IMR-90 (cell line): ENCODE results near the gene SPATA46. TPM values are rescaled to one million over a fixed set of nuclear protein-coding genes. Genes with fewer than 3 reads are reported as not detected.

Experiments used
- ATAC-seq: fragments of 200-7000 bp; cut with Tn5 transposase; 2 replicates; pipeline ENCODE4 v1.9.1; 2020; ENCODE audit warnings: low read depth, mild to moderate bottlenecking, moderate library complexity
- BruUV-seq: library from RNA; stranded (reverse); fragments of 400-500 nt; replicated peaks from 2 replicates; lab custom pipeline; 2021; lab: Mats Ljungman, UMichigan
- CTCF ChIA-PET: fragments of 300-600 bp; formaldehyde crosslinking; extraction: SDS; loops from one replicate; lab custom pipeline; 2021; ENCODE audit warnings: antibody characterized with exemption; lab: Yijun Ruan, JAX
- POLR2A ChIA-PET: fragments of 300-600 bp; sonication (Branson Sonifier 250); formaldehyde crosslinking; loops from one replicate; lab custom pipeline; 2022; ENCODE audit warnings: antibody characterized with exemption; ENCODE audit not compliant: unreplicated experiment; lab: Charles Lee
- DNase-seq: peaks from one replicate; pipeline ENCODE4 v3.0.0; 2013
- H2AFZ ChIP-seq: replicated peaks from 2 replicates; pipeline ENCODE3; 2013; ENCODE audit warnings: low read length, mild to moderate bottlenecking; ENCODE audit not compliant: poor library complexity
- H2AK5ac ChIP-seq: 2 replicates; pipeline ENCODE4 v1.6.1; 2013; ENCODE audit warnings: low read depth, low read length, inconsistent platforms
- H2AK9ac ChIP-seq: replicated peaks from 2 replicates; pipeline ENCODE3; 2013; ENCODE audit warnings: mild to moderate bottlenecking, low read depth, low read length, moderate library complexity; ENCODE audit not compliant: poor library complexity
- H2BK120ac ChIP-seq: 2 replicates; pipeline ENCODE4 v1.6.1; 2013; ENCODE audit warnings: low read depth, low read length, inconsistent platforms
- H2BK15ac ChIP-seq: 3 replicates; pipeline ENCODE4 v1.6.1; 2013; ENCODE audit warnings: low read depth, low read length, inconsistent platforms
- H2BK20ac ChIP-seq: 2 replicates; pipeline ENCODE4 v1.6.1; 2013; ENCODE audit warnings: low read depth, mild to moderate bottlenecking, inconsistent platforms, low read length, moderate library complexity
- H2BK5ac ChIP-seq: 2 replicates; pipeline ENCODE4 v1.6.1; 2013; ENCODE audit warnings: mild to moderate bottlenecking, low read depth, low read length, inconsistent platforms; ENCODE audit not compliant: poor library complexity, severe bottlenecking
- H3K14ac ChIP-seq: replicated peaks from 2 replicates; pipeline ENCODE4 v1.6.1; 2013; ENCODE audit warnings: low read depth, low read length, inconsistent platforms
- H3K18ac ChIP-seq: 2 replicates; pipeline ENCODE4 v1.6.1; 2013; ENCODE audit warnings: low read depth, low read length, control low read depth
- H3K23ac ChIP-seq: 2 replicates; pipeline ENCODE4 v1.6.1; 2013; ENCODE audit warnings: low read depth, low read length, inconsistent platforms
- H3K27ac ChIP-seq: 2 replicates; pipeline ENCODE4 v1.5.1; 2013; ENCODE audit warnings: mild to moderate bottlenecking, control low read depth, low read length; ENCODE audit not compliant: insufficient read depth
- H3K27me3 ChIP-seq: 2 replicates; pipeline ENCODE4 v1.6.1; 2013; ENCODE audit warnings: low read length; ENCODE audit not compliant: control insufficient read depth, insufficient read depth
- H3K36me3 ChIP-seq: 2 replicates; pipeline ENCODE4 v1.6.1; 2013; ENCODE audit warnings: low read length, mixed read lengths; ENCODE audit not compliant: control insufficient read depth, insufficient read depth
- H3K4ac ChIP-seq: 2 replicates; pipeline ENCODE4 v1.6.1; 2013; ENCODE audit warnings: low read depth, low read length, inconsistent platforms
- H3K4me1 ChIP-seq: 2 replicates; pipeline ENCODE4 v1.6.1; 2013; ENCODE audit warnings: low read length, mixed read lengths; ENCODE audit not compliant: control insufficient read depth, insufficient read depth
- H3K4me2 ChIP-seq: 2 replicates; pipeline ENCODE4 v1.6.1; 2013; ENCODE audit warnings: low read depth, mild to moderate bottlenecking, control low read depth, low read length, moderate library complexity
- H3K4me3 ChIP-seq: 2 replicates; pipeline ENCODE4 v1.5.1; 2013; ENCODE audit warnings: low read depth, mild to moderate bottlenecking, control low read depth, low read length, moderate library complexity; ENCODE audit not compliant: insufficient read depth
- H3K56ac ChIP-seq: 2 replicates; pipeline ENCODE4 v1.6.1; 2013; ENCODE audit warnings: low read length, inconsistent platforms; ENCODE audit not compliant: insufficient read depth; ENCODE audit errors: extremely low read depth
- H3K79me1 ChIP-seq, 2 experiments: 2 replicates each; pipeline ENCODE4 v1.6.1; 2013; ENCODE audit warnings: low read length in 2 of 2, inconsistent platforms in 1 of 2, low read depth in 1 of 2
- H3K9ac ChIP-seq: 2 replicates; pipeline ENCODE4 v1.6.1; 2013; ENCODE audit warnings: low read depth, low read length, control low read depth
- H3K9me1 ChIP-seq: 2 replicates; pipeline ENCODE4 v1.6.1; 2013; ENCODE audit warnings: low read length, inconsistent platforms; ENCODE audit not compliant: insufficient read depth
- H3K9me3 ChIP-seq: 2 replicates; pipeline ENCODE4 v1.6.1; 2013; ENCODE audit warnings: low read length; ENCODE audit not compliant: control insufficient read depth, insufficient read depth
- H4K20me1 ChIP-seq: 2 replicates; pipeline ENCODE4 v1.6.1; 2013; ENCODE audit warnings: low read length, inconsistent platforms; ENCODE audit not compliant: insufficient read depth
- H4K5ac ChIP-seq: 2 replicates; pipeline ENCODE4 v1.6.1; 2013; ENCODE audit warnings: mild to moderate bottlenecking, low read depth, low read length, control low read depth
- H4K8ac ChIP-seq, 2 experiments: 2 replicates each; pipeline ENCODE4 v1.6.1; 2013; ENCODE audit warnings: low read depth in 2 of 2, low read length in 2 of 2, control low read depth in 1 of 2, inconsistent platforms in 1 of 2
- H4K91ac ChIP-seq: 2 replicates; pipeline ENCODE4 v1.6.1; 2013; ENCODE audit warnings: low read depth, low read length, inconsistent platforms; ENCODE audit not compliant: insufficient read depth
- BHLHE40 ChIP-seq: fragments of 150-350 bp; IDR thresholded peaks from 2 replicates; pipeline ENCODE4 v1.6.1; 2016; ENCODE audit warnings: mild to moderate bottlenecking, low read depth, low read length
- CHD1 ChIP-seq: IDR thresholded peaks from 2 replicates; pipeline ENCODE4 v1.6.1; 2012; ENCODE audit warnings: low read depth, low read length, improper control_type of control experiment
- CTCF ChIP-seq: conservative IDR thresholded peaks from 2 replicates; pipeline ENCODE4 v1.5.1; 2012; ENCODE audit warnings: mild to moderate bottlenecking, low read depth, low read length, improper control_type of control experiment
- MAFK ChIP-seq: IDR thresholded peaks from 2 replicates; pipeline ENCODE4 v1.6.1; 2012; ENCODE audit warnings: low read depth, low read length, improper control_type of control experiment
- MAZ ChIP-seq: IDR thresholded peaks from 2 replicates; pipeline ENCODE4 v1.6.1; 2012; ENCODE audit warnings: low read depth, mild to moderate bottlenecking, low read length, improper control_type of control experiment, moderate library complexity, borderline replicate concordance
- MXI1 ChIP-seq: IDR thresholded peaks from 2 replicates; pipeline ENCODE4 v1.6.1; 2012; ENCODE audit warnings: low read depth, mild to moderate bottlenecking, low read length, moderate library complexity, borderline replicate concordance
- NFE2L2 ChIP-seq: fragments of 150-350 bp; IDR thresholded peaks from 2 replicates; pipeline ENCODE4 v1.6.1; 2016; ENCODE audit warnings: low read depth, mild to moderate bottlenecking, low read length
- POLR2A ChIP-seq: IDR thresholded peaks from 2 replicates; pipeline ENCODE4 v1.6.1; 2012; ENCODE audit warnings: mild to moderate bottlenecking, low read depth, low read length
- RAD21 ChIP-seq: IDR thresholded peaks from 2 replicates; pipeline ENCODE4 v1.6.1; 2012; ENCODE audit warnings: low read length, improper control_type of control experiment
- RCOR1 ChIP-seq: IDR thresholded peaks from 2 replicates; pipeline ENCODE4 v1.6.1; 2012; ENCODE audit warnings: mild to moderate bottlenecking, low read length, improper control_type of control experiment; ENCODE audit not compliant: insufficient replicate concordance
- RFX5 ChIP-seq: IDR thresholded peaks from 2 replicates; pipeline ENCODE4 v1.8.0; 2012; ENCODE audit warnings: low read depth, mild to moderate bottlenecking, low read length, moderate library complexity
- SMC3 ChIP-seq: fragments of 150-350 bp; IDR thresholded peaks from 2 replicates; pipeline ENCODE4 v1.6.1; 2016; ENCODE audit warnings: low read depth, mild to moderate bottlenecking, antibody characterized with exemption, low read length, moderate library complexity
- WGBS, 2 experiments: methylation state at CpG; one replicate each; pipeline versions ENCODE4 v1.1.5 to v1.1.7; 2013; ENCODE audit warnings: missing lambda C conversion rate in 2 of 2; ENCODE audit not compliant: insufficient read length in 1 of 2; ENCODE audit errors: extremely low coverage in 2 of 2; 5-methylcytosine and 5-hydroxymethylcytosine counted together
- dilution Hi-C: fragments of 300-500 bp; cut with HindIII; formaldehyde crosslinking; loops from one replicate; pipeline ENCODE4 v1.14.3; 2018; ENCODE audit warnings: low sequenced_read_pairs; ENCODE audit not compliant: unreplicated experiment
- in situ Hi-C: fragments of 300-500 bp; cut with MboI; formaldehyde crosslinking; loops from 3 replicates; pipeline ENCODE4 v1.14.3; 2019; ENCODE audit warnings: low sequenced_read_pairs, inconsistent platforms, mixed read lengths
- intact Hi-C: fragments of 100-400 bp; cut with micrococcal nuclease; formaldehyde crosslinking; loops from 2 replicates; pipeline ENCODE4 v1.10.0; 2022
- polyA plus RNA-seq, 3 experiments: library from polyadenylated mRNA; depleted of rRNA; stranded (reverse); fragments of >200 nt; gene quantifications; 2 replicates each; pipeline ENCODE4 v1.2.3, GENCODE V29; 2012; ENCODE audit warnings: low replicate concordance in 1 of 3
- total RNA-seq: library from RNA; depleted of rRNA; stranded (reverse); fragments of >200 nt; gene quantifications from 2 replicates; pipeline ENCODE4 v1.2.3, GENCODE V29; 2012
- TF ChIP-seq, protein P1 (sequence below): fragments of 150-350 bp; IDR thresholded peaks from 2 replicates; pipeline ENCODE4 v1.6.1; 2017; ENCODE audit warnings: mild to moderate bottlenecking, antibody characterized with exemption, low read length, low read depth
- TF ChIP-seq, protein P2 (sequence below): fragments of 150-350 bp; IDR thresholded peaks from 2 replicates; pipeline ENCODE4 v1.6.1; 2016; ENCODE audit warnings: low read depth, mild to moderate bottlenecking, low read length, moderate library complexity, borderline replicate concordance

Gene SPATA46
- total and polyA plus RNA-seq, 2 of the 4 experiments (the other 2 are of a cell fraction): not detected

DNA sequence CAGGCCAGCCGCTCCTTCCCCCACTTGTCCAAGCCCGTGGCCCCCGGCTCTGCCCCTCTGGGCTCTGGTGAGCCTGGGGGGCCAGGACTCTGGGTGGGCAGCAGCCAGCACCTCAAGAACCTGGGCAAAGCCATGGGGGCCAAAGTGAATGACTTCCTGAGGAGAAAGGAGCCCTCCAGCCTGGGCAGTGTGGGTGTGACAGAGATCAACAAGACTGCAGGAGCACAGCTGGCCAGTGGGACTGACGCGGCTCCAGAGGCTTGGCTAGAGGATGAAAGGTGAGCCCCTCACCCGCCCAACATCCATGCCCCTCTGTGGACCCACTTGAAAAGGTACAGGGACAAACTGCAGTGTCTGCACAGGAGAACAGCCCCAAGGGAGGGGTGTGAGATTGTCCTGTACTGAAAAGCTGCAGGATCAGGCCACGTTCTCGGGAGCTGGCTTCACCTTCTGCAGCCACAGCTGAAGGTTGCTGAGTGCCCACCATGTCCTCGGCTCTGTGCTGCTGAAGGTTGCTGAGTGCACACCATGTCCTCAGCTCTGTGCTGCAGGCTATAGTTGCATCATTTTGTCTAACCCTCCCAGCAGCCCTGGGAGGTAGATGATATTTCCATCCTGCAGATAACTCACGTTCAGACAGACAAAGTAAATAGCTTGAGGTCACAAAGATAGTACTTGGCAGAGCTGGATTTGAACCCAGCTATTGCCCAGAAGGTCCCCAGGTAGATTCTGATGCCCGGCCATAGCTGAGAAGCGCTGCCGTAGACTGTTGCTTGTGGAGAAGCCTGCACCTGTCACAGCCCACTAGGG is 5.5 kb upstream of the SPATA46 start:
- Histone ChIP-seq H2AFZ (no peak overlapping the region), H3K4me3 (no peak overlapping the region), H3K23ac (no peak overlapping the region), H2BK120ac (no peak overlapping the region), H4K20me1 (no peaks in the 10 kb centered on the region), H3K4me2 (no peak overlapping the region), H3K9me3 (no peaks in the 10 kb centered on the region), H2BK15ac (no peak overlapping the region), H2BK20ac (no peak overlapping the region), H3K18ac (no peak overlapping the region), H3K9ac (no peak overlapping the region), H3K36me3 (no peaks in the 10 kb centered on the region), H3K27ac (no peak overlapping the region), H3K27me3 (peaks cover 33% of the 10 kb centered on the region), H3K14ac (no peak overlapping the region), H3K56ac (no peak overlapping the region), H3K4ac (no peak overlapping the region), H4K8ac (no peak overlapping the region), H2AK5ac (no peak overlapping the region), H4K5ac (no peak overlapping the region), H2AK9ac (no peak overlapping the region), H4K91ac (no peak overlapping the region), H3K4me1 (no peaks in the 10 kb centered on the region), H3K79me1 (no peaks in the 10 kb centered on the region), H2BK5ac (no peak overlapping the region), H3K9me1 (no peaks in the 10 kb centered on the region)
- no CpG with 5 or more reads among the region's 13 CpGs for WGBS, 2 experiments
- no TSS peak for BruUV-seq
- intact Hi-C loops: no loop called here
- in situ Hi-C loops: loop anchor here (25.0 kb wide), 1 partner anchor 595 kb away; no protein-coding TSS in a partner anchor
- dilution Hi-C loops: no loop called here
- POLR2A ChIA-PET: no interaction called here
- CTCF ChIA-PET: interaction anchor here (0.5 to 1.4 kb wide), 4 partner anchors 14 to 326 kb away, joined by 3 to 6 read pairs (median 3); no protein-coding TSS in a partner anchor
- DNase-seq (no peak), ATAC-seq (no peak)
- TF ChIP-seq NFE2L2: no peak
- TF ChIP-seq RFX5: no peak
- no peak for TF ChIP-seq SMC3
- no peak for TF ChIP-seq RCOR1
- no peak for TF ChIP-seq BHLHE40
- no peak for TF ChIP-seq RAD21
- TF ChIP-seq MAZ: no peak
- TF ChIP-seq POLR2A: no peak
- TF ChIP-seq CTCF: no peak
- TF ChIP-seq CHD1: no peak
- TF ChIP-seq MXI1: no peak
- TF ChIP-seq, protein P1, sequence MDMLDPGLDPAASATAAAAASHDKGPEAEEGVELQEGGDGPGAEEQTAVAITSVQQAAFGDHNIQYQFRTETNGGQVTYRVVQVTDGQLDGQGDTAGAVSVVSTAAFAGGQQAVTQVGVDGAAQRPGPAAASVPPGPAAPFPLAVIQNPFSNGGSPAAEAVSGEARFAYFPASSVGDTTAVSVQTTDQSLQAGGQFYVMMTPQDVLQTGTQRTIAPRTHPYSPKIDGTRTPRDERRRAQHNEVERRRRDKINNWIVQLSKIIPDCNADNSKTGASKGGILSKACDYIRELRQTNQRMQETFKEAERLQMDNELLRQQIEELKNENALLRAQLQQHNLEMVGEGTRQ: no peak
- TF ChIP-seq MAFK: no peak
- TF ChIP-seq, protein P2, sequence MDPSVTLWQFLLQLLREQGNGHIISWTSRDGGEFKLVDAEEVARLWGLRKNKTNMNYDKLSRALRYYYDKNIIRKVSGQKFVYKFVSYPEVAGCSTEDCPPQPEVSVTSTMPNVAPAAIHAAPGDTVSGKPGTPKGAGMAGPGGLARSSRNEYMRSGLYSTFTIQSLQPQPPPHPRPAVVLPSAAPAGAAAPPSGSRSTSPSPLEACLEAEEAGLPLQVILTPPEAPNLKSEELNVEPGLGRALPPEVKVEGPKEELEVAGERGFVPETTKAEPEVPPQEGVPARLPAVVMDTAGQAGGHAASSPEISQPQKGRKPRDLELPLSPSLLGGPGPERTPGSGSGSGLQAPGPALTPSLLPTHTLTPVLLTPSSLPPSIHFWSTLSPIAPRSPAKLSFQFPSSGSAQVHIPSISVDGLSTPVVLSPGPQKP: no peak
